Activated naive CD8-positive, alpha-beta T cell (primary cell): ENCODE results near the gene ARHGEF4.

Source experiments
- H3K27ac Mint-ChIP-seq: one replicate; pipeline ENCODE4 v1.8.0; 2021; ENCODE audit warnings: mixed read lengths
- H3K27me3 Mint-ChIP-seq: one replicate; pipeline ENCODE4 v1.8.0; 2021; ENCODE audit warnings: mixed read lengths
- H3K36me3 Mint-ChIP-seq: one replicate; pipeline ENCODE4 v1.8.0; 2021; ENCODE audit warnings: mixed read lengths
- H3K4me1 Mint-ChIP-seq: one replicate; pipeline ENCODE4 v1.8.0; 2021; ENCODE audit warnings: low read depth, mixed read lengths
- H3K4me3 Mint-ChIP-seq: one replicate; pipeline ENCODE4 v1.8.0; 2021; ENCODE audit warnings: mild to moderate bottlenecking, mixed read lengths
- H3K9me3 Mint-ChIP-seq: one replicate; pipeline ENCODE4 v1.8.0; 2021; ENCODE audit warnings: low read depth, mixed read lengths

Gene ARHGEF4

GRCh38 chr2:130849896-130850787 lies 13.4 kb downstream of the ARHGEF4 start:
- Mint-ChIP-seq H3K36me3 (no peaks in the 10 kb centered on the region), H3K4me3 (no peak overlapping the region), H3K27me3 (peaks cover 2% of the 10 kb centered on the region), H3K4me1 (no peaks in the 10 kb centered on the region), H3K9me3 (no peaks in the 10 kb centered on the region), H3K27ac (no peak overlapping the region)

- H3K4me1 Mint-ChIP-seq, result no peaks in the 10 kb centered on the region
- no peaks in the 10 kb centered on the region for H3K36me3 Mint-ChIP-seq
- no peaks in the 10 kb centered on the region for H3K9me3 Mint-ChIP-seq
- H3K4me3 Mint-ChIP-seq, result no peak overlapping the region
- H3K27me3 Mint-ChIP-seq, result peaks cover 2% of the 10 kb centered on the region
- no peak overlapping the region for H3K27ac Mint-ChIP-seq
Observed at GRCh38 chr2:130850788-130851623, 14.3 kb downstream of the ARHGEF4 start.

- H3K36me3 Mint-ChIP-seq, result no peaks in the 10 kb centered on the region
- no peak overlapping the region for H3K27ac Mint-ChIP-seq
- no peak overlapping the region for H3K4me3 Mint-ChIP-seq
- no peaks in the 10 kb centered on the region for H3K4me1 Mint-ChIP-seq
- H3K27me3 Mint-ChIP-seq, result peaks cover 2% of the 10 kb centered on the region
- no peaks in the 10 kb centered on the region for H3K9me3 Mint-ChIP-seq
Observed at GRCh38 chr2:130851624-130852382, 15.1 kb downstream of the ARHGEF4 start.

- Mint-ChIP-seq H3K4me3 (no peak overlapping the region), H3K27me3 (peaks cover 2% of the 10 kb centered on the region), H3K4me1 (no peaks in the 10 kb centered on the region), H3K27ac (no peak overlapping the region), H3K9me3 (no peaks in the 10 kb centered on the region), H3K36me3 (no peaks in the 10 kb centered on the region)
Observed at GRCh38 chr2:130852521-130853115, 15.9 kb downstream of the ARHGEF4 start.

GRCh38 chr2:130853391-130853790 lies 16.7 kb downstream of the ARHGEF4 start:
- Mint-ChIP-seq H3K4me1 (no peaks in the 10 kb centered on the region), H3K27ac (no peak overlapping the region), H3K27me3 (peaks cover 2% of the 10 kb centered on the region), H3K9me3 (no peaks in the 10 kb centered on the region), H3K36me3 (no peaks in the 10 kb centered on the region), H3K4me3 (no peak overlapping the region)

GRCh38 chr2:130854301-130854700 lies 17.6 kb downstream of the ARHGEF4 start:
- Mint-ChIP-seq H3K27ac (no peak overlapping the region), H3K4me1 (no peaks in the 10 kb centered on the region), H3K36me3 (no peaks in the 10 kb centered on the region), H3K27me3 (peaks cover 2% of the 10 kb centered on the region), H3K4me3 (no peak overlapping the region), H3K9me3 (no peaks in the 10 kb centered on the region)

- Mint-ChIP-seq H3K4me1 (peaks cover 2% of the 10 kb centered on the region), H3K4me3 (no peak overlapping the region)
Observed at GRCh38 chr2:130864830-130865800, 28.4 kb downstream of the ARHGEF4 start.

GRCh38 chr2:130869441-130870160 lies 32.9 kb downstream of the ARHGEF4 start:
- H3K27ac Mint-ChIP-seq, result no peak overlapping the region
- H3K4me3 Mint-ChIP-seq, result no peak overlapping the region

More at GRCh38 chr2:130864830-130865800, 28.4 kb downstream of the ARHGEF4 start:
- Mint-ChIP-seq H3K27me3 (peaks cover 3% of the 10 kb centered on the region), H3K27ac (no peak overlapping the region), H3K36me3 (no peaks in the 10 kb centered on the region), H3K9me3 (no peaks in the 10 kb centered on the region)

GRCh38 chr2:130870161-130870485 lies 33.4 kb downstream of the ARHGEF4 start:
- Mint-ChIP-seq H3K4me1 (no peaks in the 10 kb centered on the region), H3K27me3 (peaks cover 3% of the 10 kb centered on the region), H3K9me3 (no peaks in the 10 kb centered on the region), H3K4me3 (no peak overlapping the region), H3K36me3 (no peaks in the 10 kb centered on the region), H3K27ac (no peak overlapping the region)

More at GRCh38 chr2:130869441-130870160, 32.9 kb downstream of the ARHGEF4 start:
- H3K36me3 Mint-ChIP-seq, result no peaks in the 10 kb centered on the region
- peaks cover 3% of the 10 kb centered on the region for H3K27me3 Mint-ChIP-seq
- H3K9me3 Mint-ChIP-seq, result no peaks in the 10 kb centered on the region
- H3K4me1 Mint-ChIP-seq, result peaks cover 2% of the 10 kb centered on the region

- H3K27ac Mint-ChIP-seq, result no peak overlapping the region
- peaks cover 3% of the 10 kb centered on the region for H3K27me3 Mint-ChIP-seq
- no peaks in the 10 kb centered on the region for H3K4me1 Mint-ChIP-seq
- no peak overlapping the region for H3K4me3 Mint-ChIP-seq
- no peaks in the 10 kb centered on the region for H3K9me3 Mint-ChIP-seq
- no peaks in the 10 kb centered on the region for H3K36me3 Mint-ChIP-seq
Observed at GRCh38 chr2:130870779-130871178, 34.1 kb downstream of the ARHGEF4 start.

- Mint-ChIP-seq H3K36me3 (no peaks in the 10 kb centered on the region), H3K4me3 (no peak overlapping the region), H3K9me3 (no peaks in the 10 kb centered on the region), H3K27ac (no peak overlapping the region), H3K4me1 (no peaks in the 10 kb centered on the region), H3K27me3 (peaks cover 3% of the 10 kb centered on the region)
Observed at GRCh38 chr2:130871843-130872740, 35.4 kb downstream of the ARHGEF4 start.

GRCh38 chr2:130872741-130873125 lies 36.0 kb downstream of the ARHGEF4 start:
- no peaks in the 10 kb centered on the region for H3K36me3 Mint-ChIP-seq
- H3K27me3 Mint-ChIP-seq, result peaks cover 3% of the 10 kb centered on the region
- no peaks in the 10 kb centered on the region for H3K9me3 Mint-ChIP-seq
- no peak overlapping the region for H3K27ac Mint-ChIP-seq
- no peak overlapping the region for H3K4me3 Mint-ChIP-seq
- H3K4me1 Mint-ChIP-seq, result no peaks in the 10 kb centered on the region
